A549 (cell line): Measurements from ENCODE around the gene FRYL.

Source experiments
- CTCF ChIP-seq: fragments of >200 bp; sonication (Bioruptor Twin); formaldehyde crosslinking; IDR thresholded peaks from 3 replicates; pipeline ENCODE4 v1.5.1; 2016
- EP300 ChIP-seq, 2 experiments: fragments of >200 bp; sonication (Bioruptor Twin); formaldehyde crosslinking; IDR thresholded peaks; 2 replicates in 1 of 2; 3 replicates in 1 of 2; pipeline ENCODE4 v1.6.1; 2016 to 2017
- MAFK ChIP-seq: fragments of 450-650 bp; IDR thresholded peaks from 2 replicates; pipeline ENCODE4 v1.6.1; 2014; ENCODE audit not compliant: partially characterized antibody
- REST ChIP-seq: fragments of 200-600 bp; sonication (generic); IDR thresholded peaks from 2 replicates; pipeline ENCODE4 v1.6.1; 2016; ENCODE audit warnings: antibody characterized with exemption, mild to moderate bottlenecking, moderate library complexity

- TF ChIP-seq EP300 (IDR thresholded peaks at IDR 0.05) (no peak), MAFK (no peak), CTCF (no peak), REST (no peak)
Measured at GRCh38 chr4:48543796-48544195, 236.3 kb downstream of the FRYL start.
